BLaER1 (cell line): ENCODE data around the gene MEGF11.

Experiments
- H3K27ac ChIP-seq: shearing (Covaris generic); formaldehyde crosslinking; 2 replicates; pipeline ENCODE4 v1.8.1; 2022
- H3K27me3 ChIP-seq: shearing (Covaris generic); formaldehyde crosslinking; 2 replicates; pipeline ENCODE4 v1.8.1; 2022
- H3K36me3 ChIP-seq: shearing (Covaris generic); formaldehyde crosslinking; 2 replicates; pipeline ENCODE4 v1.8.1; 2022
- H3K4me1 ChIP-seq: shearing (Covaris generic); formaldehyde crosslinking; 2 replicates; pipeline ENCODE4 v1.8.1; 2022
- H3K4me2 ChIP-seq: shearing (Covaris generic); formaldehyde crosslinking; 2 replicates; pipeline ENCODE4 v1.8.1; 2022
- H3K4me3 ChIP-seq: shearing (Covaris generic); formaldehyde crosslinking; 2 replicates; pipeline ENCODE4 v1.8.1; 2022
- H3K9ac ChIP-seq: shearing (Covaris generic); formaldehyde crosslinking; 2 replicates; pipeline ENCODE4 v1.8.1; 2022
- H3K9me3 ChIP-seq: shearing (Covaris generic); formaldehyde crosslinking; 2 replicates; pipeline ENCODE4 v1.8.1; 2022
- H4K20me1 ChIP-seq: shearing (Covaris generic); formaldehyde crosslinking; 2 replicates; pipeline ENCODE4 v1.8.1; 2022
- Cebpa-rat ChIP-seq: shearing (Covaris generic); IDR thresholded peaks from 2 replicates; pipeline ENCODE4 v1.8.1; 2022

Gene MEGF11

DNA sequence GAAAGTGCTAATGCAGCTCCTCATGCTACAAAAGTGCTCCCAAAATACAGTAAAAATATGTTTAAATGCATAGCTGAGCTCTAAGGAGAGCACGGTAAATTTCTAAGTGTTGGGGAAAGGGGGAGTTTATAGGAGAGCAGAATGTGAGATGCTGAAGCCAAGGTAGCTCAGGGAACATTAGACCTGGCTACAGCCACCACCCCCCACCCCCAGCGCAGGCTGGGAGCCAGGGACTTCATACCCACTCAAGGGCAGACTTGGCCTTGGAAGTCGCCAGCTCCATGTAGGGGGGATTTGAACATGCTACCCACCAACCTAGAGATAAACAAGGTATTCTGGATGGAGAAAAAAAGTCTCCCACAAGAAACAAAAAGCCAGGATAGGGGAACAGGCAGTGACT, 142.2 kb downstream of the MEGF11 start:
- H3K4me1 ChIP-seq = peaks cover 42% of the 10 kb centered on the region

GRCh38 chr15:66110864-66111263, 142.7 kb downstream of the MEGF11 start:
- no peaks in the 10 kb centered on the region for H3K9me3 ChIP-seq
- no peak overlapping the region for H3K4me3 ChIP-seq
- no peak overlapping the region for H3K27ac ChIP-seq
- H3K4me1 ChIP-seq = peaks cover 37% of the 10 kb centered on the region
- H3K27me3 ChIP-seq = peaks cover 5% of the 10 kb centered on the region; the same call in 1 of the 2 replicates
- TF ChIP-seq Cebpa-rat = no peak
- no peak overlapping the region for H3K9ac ChIP-seq
- no peaks in the 10 kb centered on the region for H4K20me1 ChIP-seq
- H3K36me3 ChIP-seq = no peaks in the 10 kb centered on the region
- H3K4me2 ChIP-seq = no peak overlapping the region

More for the DNA sequence above, 142.2 kb downstream of the MEGF11 start:
- H3K27me3 ChIP-seq = peaks cover 5% of the 10 kb centered on the region; the same call in 1 of the 2 replicates
- H4K20me1 ChIP-seq = no peaks in the 10 kb centered on the region
- H3K27ac ChIP-seq = no peak overlapping the region
- H3K36me3 ChIP-seq = no peaks in the 10 kb centered on the region
- no peak overlapping the region for H3K9ac ChIP-seq
- no peak overlapping the region for H3K4me3 ChIP-seq
- H3K4me2 ChIP-seq = no peak overlapping the region
- H3K9me3 ChIP-seq = no peaks in the 10 kb centered on the region
- TF ChIP-seq Cebpa-rat = no peak

- H3K4me2 ChIP-seq = no peak overlapping the region
- no peak overlapping the region for H3K4me3 ChIP-seq
- H3K36me3 ChIP-seq = no peaks in the 10 kb centered on the region
- peaks cover 5% of the 10 kb centered on the region; the same call in 1 of the 2 replicates for H3K27me3 ChIP-seq
- H3K9ac ChIP-seq = no peak overlapping the region
- peaks cover 26% of the 10 kb centered on the region for H3K4me1 ChIP-seq
- H3K9me3 ChIP-seq = no peaks in the 10 kb centered on the region
- no peak overlapping the region for H3K27ac ChIP-seq
- H4K20me1 ChIP-seq = no peaks in the 10 kb centered on the region
- no peak for TF ChIP-seq Cebpa-rat
Observed at GRCh38 chr15:66109826-66110225, 143.7 kb downstream of the MEGF11 start.

DNA sequence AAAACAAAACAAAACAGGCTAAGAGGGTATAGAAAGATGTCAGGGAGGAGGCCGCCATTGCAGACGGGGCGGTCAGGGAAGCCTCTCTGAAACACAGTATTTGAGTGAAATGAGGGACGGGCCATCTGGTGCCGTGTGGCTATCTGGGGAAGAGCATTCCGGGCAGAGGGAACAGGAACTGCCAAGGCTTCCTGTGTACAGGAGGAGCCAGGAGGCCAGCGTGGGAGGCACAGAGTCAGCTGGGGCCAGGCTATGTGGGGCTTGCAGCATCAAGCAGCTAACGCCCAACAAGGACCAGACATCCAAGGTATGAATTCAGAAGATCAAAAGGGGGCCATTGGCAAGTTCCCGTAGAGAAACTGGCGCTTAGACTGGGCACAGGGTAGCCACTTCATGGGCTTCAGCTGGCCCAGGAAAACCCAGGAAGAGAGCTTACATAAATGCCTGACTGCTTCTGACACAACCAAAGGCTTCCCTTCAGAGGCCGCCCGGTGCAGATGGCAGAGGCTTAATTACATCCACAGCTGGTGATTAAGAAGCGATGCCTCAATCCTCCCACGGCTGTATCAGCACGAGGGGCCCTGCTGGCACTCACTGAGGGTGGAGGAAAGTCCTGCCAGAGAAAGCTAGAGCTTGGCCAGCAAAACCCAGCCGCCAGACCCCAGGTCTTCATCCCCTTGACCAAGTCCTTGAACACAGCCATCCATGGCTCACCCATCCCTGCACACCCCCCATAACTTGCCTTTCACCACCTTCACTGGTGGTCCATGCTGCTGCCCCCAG, 144.9 kb downstream of the MEGF11 start:
- Histone ChIP-seq H3K36me3 (no peaks in the 10 kb centered on the region), H3K9me3 (no peaks in the 10 kb centered on the region), H3K27me3 (peaks cover 5% of the 10 kb centered on the region; the same call in 1 of the 2 replicates), H3K4me2 (peak overlapping the region; percentile 5; the same call in 1 of the 2 replicates), H4K20me1 (no peaks in the 10 kb centered on the region), H3K4me1 (peaks cover 22% of the 10 kb centered on the region), H3K27ac (no peak overlapping the region), H3K4me3 (no peak overlapping the region), H3K9ac (no peak overlapping the region)
- TF ChIP-seq Cebpa-rat = no peak

DNA sequence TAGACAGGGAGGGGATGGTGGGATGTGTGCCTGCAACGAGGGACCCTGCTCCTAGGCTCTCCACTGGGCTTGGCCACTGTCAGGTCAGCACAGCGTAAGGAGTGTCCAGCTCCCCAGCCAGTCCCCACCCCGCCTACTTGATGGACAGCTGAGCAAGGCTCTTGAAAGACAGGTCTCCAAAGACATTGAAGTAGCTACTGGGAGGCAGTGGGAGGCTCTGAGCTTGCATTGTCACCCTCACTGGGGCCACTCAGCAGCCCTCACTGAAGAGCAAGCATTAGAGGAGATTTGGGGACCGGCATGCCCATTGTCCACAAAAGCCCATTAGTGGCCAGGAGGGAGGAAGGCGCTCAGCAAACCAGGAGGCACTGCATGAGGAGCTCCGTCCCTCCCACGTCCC, 146.5 kb downstream of the MEGF11 start:
- Histone ChIP-seq H4K20me1 (no peaks in the 10 kb centered on the region), H3K9ac (no peak overlapping the region), H3K4me1 (peaks cover 17% of the 10 kb centered on the region), H3K9me3 (no peaks in the 10 kb centered on the region), H3K27me3 (no peaks in the 10 kb centered on the region), H3K4me2 (no peak overlapping the region), H3K27ac (no peak overlapping the region), H3K36me3 (no peaks in the 10 kb centered on the region), H3K4me3 (no peak overlapping the region)
- no peak for TF ChIP-seq Cebpa-rat

- H3K27me3 ChIP-seq = no peaks in the 10 kb centered on the region
- H3K4me1 ChIP-seq = peaks cover 27% of the 10 kb centered on the region
- no peak overlapping the region for H3K27ac ChIP-seq
- H3K36me3 ChIP-seq = no peaks in the 10 kb centered on the region
- no peaks in the 10 kb centered on the region for H3K9me3 ChIP-seq
- no peak overlapping the region for H3K4me3 ChIP-seq
- no peaks in the 10 kb centered on the region for H4K20me1 ChIP-seq
- H3K9ac ChIP-seq = no peak overlapping the region
- no peak for TF ChIP-seq Cebpa-rat
- H3K4me2 ChIP-seq = no peak overlapping the region
Observed at GRCh38 chr15:66105286-66106265, 148.0 kb downstream of the MEGF11 start.

GRCh38 chr15:66103293-66103590, 150.3 kb downstream of the MEGF11 start:
- H3K4me2 ChIP-seq = no peak overlapping the region
- no peaks in the 10 kb centered on the region for H3K27me3 ChIP-seq
- no peaks in the 10 kb centered on the region for H3K9me3 ChIP-seq
- no peak for TF ChIP-seq Cebpa-rat
- H3K36me3 ChIP-seq = no peaks in the 10 kb centered on the region
- H3K27ac ChIP-seq = no peak overlapping the region
- H4K20me1 ChIP-seq = no peaks in the 10 kb centered on the region
- peaks cover 20% of the 10 kb centered on the region for H3K4me1 ChIP-seq
- no peak overlapping the region for H3K9ac ChIP-seq
- no peak overlapping the region for H3K4me3 ChIP-seq

DNA sequence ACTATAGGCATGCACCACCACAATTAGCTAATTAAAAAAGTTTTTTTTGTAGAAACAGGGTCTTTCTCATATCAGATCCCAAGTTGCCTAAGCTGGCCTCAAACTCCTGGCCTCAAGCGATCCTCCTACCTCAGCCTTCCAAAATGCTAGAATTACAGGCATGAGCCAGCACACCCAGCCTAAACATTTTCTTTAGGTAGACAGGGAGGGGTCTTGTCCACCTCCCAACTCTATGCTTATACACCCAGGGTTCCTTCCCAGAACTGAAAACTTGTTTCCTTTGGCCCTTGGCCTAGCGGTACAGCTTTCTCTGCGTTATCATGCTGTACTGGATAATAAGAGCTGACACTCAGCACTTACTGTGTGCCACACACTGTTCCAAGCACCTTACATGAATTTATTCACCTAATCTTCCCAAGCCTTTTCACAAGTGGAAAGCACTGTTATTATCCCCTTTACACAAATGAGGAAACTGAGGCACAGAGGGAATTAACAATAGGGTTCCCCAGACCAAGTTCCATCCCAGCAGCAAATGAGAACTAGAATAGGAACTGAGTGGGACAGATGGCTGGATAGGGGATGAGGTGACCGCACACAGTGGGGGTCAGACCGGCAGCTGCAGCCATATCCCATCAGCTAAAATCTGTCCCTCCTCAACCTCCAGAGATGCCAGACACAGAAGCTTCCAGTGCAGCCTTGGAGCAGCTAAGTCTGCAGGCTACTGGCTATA, 150.8 kb downstream of the MEGF11 start:
- Histone ChIP-seq H3K27me3 (no peaks in the 10 kb centered on the region), H3K9me3 (no peaks in the 10 kb centered on the region), H3K4me3 (no peak overlapping the region), H3K4me2 (no peak overlapping the region), H3K36me3 (no peaks in the 10 kb centered on the region), H3K27ac (no peak overlapping the region), H3K4me1 (peaks cover 20% of the 10 kb centered on the region), H3K9ac (no peak overlapping the region), H4K20me1 (no peaks in the 10 kb centered on the region)
- TF ChIP-seq Cebpa-rat = no peak

GRCh38 chr15:66101715-66102395, 151.7 kb downstream of the MEGF11 start:
- Histone ChIP-seq H3K9me3 (no peaks in the 10 kb centered on the region), H3K36me3 (no peaks in the 10 kb centered on the region)

More at GRCh38 chr15:66101715-66102395, 151.7 kb downstream of the MEGF11 start:
- no peak overlapping the region for H3K4me3 ChIP-seq
- H3K4me1 ChIP-seq = peaks cover 20% of the 10 kb centered on the region
- no peak overlapping the region for H3K27ac ChIP-seq
- H3K4me2 ChIP-seq = peak overlapping the region; percentile 15; the same call in 1 of the 2 replicates
- H3K27me3 ChIP-seq = no peaks in the 10 kb centered on the region
- no peak overlapping the region for H3K9ac ChIP-seq
- no peaks in the 10 kb centered on the region for H4K20me1 ChIP-seq
- no peak for TF ChIP-seq Cebpa-rat
